ENCODE data around the gene NEMF. TPM values are rescaled to one million over a fixed set of nuclear protein-coding genes. Genes with fewer than 3 reads are reported as not detected.
"Not testable (repeated sequence)": the region's sequence is repeated elsewhere in the genome, so short reads cannot be mapped to it uniquely, and the experiment has no call there.

The NEMF gene
- total RNA-seq, 4 donors from 2014 or later, result 50.2 to 129 (median 79.3) TPM

GRCh38 chr14:49820176-49820575 is 32.4 kb downstream of the NEMF start:
- 91 to 97% methylated on average over 10 to 12 of the region's 12 CpGs for WGBS, 2 donors (ENCODE audit: low coverage in 1 of 2)
- peaks cover 0 to 73% (median 33%) of the 10 kb centered on the region in 4 donors for H3K36me3 ChIP-seq
- in situ Hi-C loops (cut with MboI; ENCODE audit: low pct_ligation_motif_present in 1 of 4, low pct_unique_long_range_greater_than_20kb in 1 of 4, low sequenced_read_pairs in 3 of 4), result no loop called here

GRCh38 chr14:49816844-49817243 is 35.7 kb downstream of the NEMF start:
- Histone ChIP-seq H3K4me3 (no peak overlapping the region), H3K4me1 (no peaks in the 10 kb centered on the region), H3K27ac (no peak overlapping the region), H3K36me3 (peaks cover 0 to 77% (median 35%) of the 10 kb centered on the region in 4 donors), H3K27me3 (no peaks in the 10 kb centered on the region), H3K9me3 (peaks cover 0 to 6% of the 10 kb centered on the region in 2 donors)
- 95 to 97% methylated on average over 3 of the region's 3 CpGs for WGBS, 2 donors (ENCODE audit: low coverage in 1 of 2)
- no peak for TF ChIP-seq POLR2A (IDR thresholded peaks at IDR 0.05)
- no peak for TF ChIP-seq EP300 (IDR thresholded peaks at IDR 0.05; ENCODE audit: low read depth)
- TF ChIP-seq CTCF (IDR thresholded peaks at IDR 0.05), result no peak
- no peak for TF ChIP-seq POLR2AphosphoS5 (IDR thresholded peaks at IDR 0.05)
- intact Hi-C loops (cut with DNase I; ENCODE audit: low total_unique reads) (no loop called here), in situ Hi-C loops (cut with MboI; ENCODE audit: low pct_ligation_motif_present in 1 of 4, low pct_unique_long_range_greater_than_20kb in 1 of 4, low sequenced_read_pairs in 3 of 4) (no loop called here)
- DNase-seq, result no peak

More at GRCh38 chr14:49820176-49820575, 32.4 kb downstream of the NEMF start:
- Histone ChIP-seq H3K27me3 (no peaks in the 10 kb centered on the region), H3K27ac (no peak overlapping the region), H3K9me3 (peaks cover 0 to 6% of the 10 kb centered on the region in 2 donors), H3K4me3 (no peak overlapping the region), H3K4me1 (no peaks in the 10 kb centered on the region)
- no peak for TF ChIP-seq POLR2A (IDR thresholded peaks at IDR 0.05)
- no peak for TF ChIP-seq CTCF (IDR thresholded peaks at IDR 0.05)
- DNase-seq, result no peak
- intact Hi-C loops (cut with DNase I; ENCODE audit: low total_unique reads), result no loop called here

GRCh38 chr14:49816118-49816517 is 36.5 kb downstream of the NEMF start:
- DNase-seq; in situ Hi-C loops (cut with MboI; ENCODE audit: low pct_ligation_motif_present in 1 of 4, low pct_unique_long_range_greater_than_20kb in 1 of 4, low sequenced_read_pairs in 3 of 4); intact Hi-C loops (cut with DNase I; ENCODE audit: low total_unique reads); H3K4me1 ChIP-seq; H3K9me3 ChIP-seq; H3K4me3 ChIP-seq; H3K27ac ChIP-seq; H3K27me3 ChIP-seq: not testable (repeated sequence)
- peaks cover 0 to 85% (median 37%) of the 10 kb centered on the region in 4 donors for H3K36me3 ChIP-seq
- WGBS, 2 donors (ENCODE audit: low coverage in 1 of 2), result 97 to 100% methylated on average over 2 of the region's 2 CpGs

GRCh38 chr14:49808780-49809179 is 43.8 kb downstream of the NEMF start:
- TF ChIP-seq POLR2AphosphoS5 (IDR thresholded peaks at IDR 0.05) (no peak), CTCF (IDR thresholded peaks at IDR 0.05) (no peak), POLR2A (IDR thresholded peaks at IDR 0.05) (no peak), EP300 (IDR thresholded peaks at IDR 0.05; ENCODE audit: low read depth) (no peak)
- Histone ChIP-seq H3K4me3 (no peak overlapping the region), H3K4me1 (no peaks in the 10 kb centered on the region), H3K9me3 (no peaks in the 10 kb centered on the region), H3K27me3 (no peaks in the 10 kb centered on the region), H3K27ac (no peak overlapping the region), H3K36me3 (peaks cover 0 to 87% (median 32%) of the 10 kb centered on the region in 4 donors)
- 0% methylated on average over 1 of the region's 1 CpG for WGBS, 2 donors (ENCODE audit: low coverage in 1 of 2)
- in situ Hi-C loops (cut with MboI; ENCODE audit: low pct_ligation_motif_present in 1 of 4, low pct_unique_long_range_greater_than_20kb in 1 of 4, low sequenced_read_pairs in 3 of 4) (no loop called here), intact Hi-C loops (cut with DNase I; ENCODE audit: low total_unique reads) (no loop called here)
- DNase-seq, result no peak

- intact Hi-C loops (cut with DNase I; ENCODE audit: low total_unique reads), result no loop called here
- in situ Hi-C loops (cut with MboI; ENCODE audit: low pct_ligation_motif_present in 1 of 4, low pct_unique_long_range_greater_than_20kb in 1 of 4, low sequenced_read_pairs in 3 of 4), result no loop called here
- Histone ChIP-seq H3K4me1 (no peaks in the 10 kb centered on the region), H3K9me3 (no peaks in the 10 kb centered on the region), H3K36me3 (peaks cover 0 to 76% (median 32%) of the 10 kb centered on the region in 4 donors), H3K4me3 (no peak overlapping the region), H3K27ac (no peak overlapping the region), H3K27me3 (no peaks in the 10 kb centered on the region)
- TF ChIP-seq POLR2AphosphoS5 (IDR thresholded peaks at IDR 0.05), result no peak
- TF ChIP-seq CTCF (IDR thresholded peaks at IDR 0.05), result no peak
- TF ChIP-seq POLR2A (IDR thresholded peaks at IDR 0.05), result no peak
- TF ChIP-seq EP300 (IDR thresholded peaks at IDR 0.05; ENCODE audit: low read depth), result no peak
- WGBS, 2 donors (ENCODE audit: low coverage in 1 of 2), result 92 to 100% methylated on average over 2 of the region's 2 CpGs
- DNase-seq, result no peak
Observed at GRCh38 chr14:49796025-49796424, 56.6 kb downstream of the NEMF start.
